K562 (cell line): Measurements from ENCODE around the gene RFC5. TPM values are rescaled to one million over a fixed set of nuclear protein-coding genes. Genes with fewer than 3 reads are reported as not detected.
A peak's percentile ranks its signal among the peaks of the same experiment; 100 is the strongest.

Source experiments
- CREM ChIP-seq: IDR thresholded peaks from 2 replicates; pipeline ENCODE4 v1.6.1; 2014; ENCODE audit warnings: antibody characterized with exemption, low read depth
- DPF2 ChIP-seq: fragments of 450-650 bp; IDR thresholded peaks from 2 replicates; pipeline ENCODE4 v1.6.1; 2016
- FOXJ2 ChIP-seq: fragments of 200-800 bp; sonication (Bioruptor generic); IDR thresholded peaks from 2 replicates; pipeline ENCODE4 v1.6.1; 2016; ENCODE audit warnings: missing genetic modification characterization, missing compliant biosample characterization
- HMBOX1 ChIP-seq: sonication (generic); IDR thresholded peaks from 2 replicates; pipeline ENCODE4 v1.6.1; 2016
- MTF1 ChIP-seq: fragments of 250-450 bp; sonication (Bioruptor Pico); IDR thresholded peaks from 2 replicates; pipeline ENCODE4 v1.9.0; 2021; ENCODE audit warnings: moderate library complexity, mild to moderate bottlenecking, inconsistent platforms, borderline replicate concordance
- PBX2 ChIP-seq, 2 experiments: IDR thresholded peaks in 1 of 2; conservative IDR thresholded peaks in 1 of 2; 2 replicates each; pipeline ENCODE4 v1.6.1; 2016; ENCODE audit warnings: low read depth in 2 of 2, mild to moderate bottlenecking in 1 of 2, missing compliant biosample characterization in 1 of 2, missing genetic modification characterization in 1 of 2, moderate library complexity in 1 of 2
- POLR3A ChIP-seq: IDR thresholded peaks from 2 replicates; pipeline ENCODE4 v1.6.1; 2011; ENCODE audit warnings: borderline replicate concordance, mild to moderate bottlenecking, moderate library complexity; ENCODE audit not compliant: insufficient read length, insufficient read depth; ENCODE audit errors: extremely low read depth
- RBM22 ChIP-seq: fragments of 200-400 bp; formaldehyde crosslinking; IDR thresholded peaks from 2 replicates; pipeline ENCODE4 v1.6.1; 2018; ENCODE audit warnings: low read length, low read depth; ENCODE audit not compliant: poor library complexity, severe bottlenecking
- SMC3 ChIP-seq: conservative IDR thresholded peaks from 2 replicates; pipeline ENCODE4 v1.6.1; 2011; ENCODE audit warnings: low read depth, low read length, improper control_type of control experiment; ENCODE audit not compliant: insufficient read depth
- TBL1XR1 ChIP-seq, 2 experiments: IDR thresholded peaks; 2 replicates each; pipeline ENCODE4 v1.6.1; 2012; ENCODE audit warnings: improper control_type of control experiment in 2 of 2, low read length in 2 of 2, mild to moderate bottlenecking in 1 of 2
- ZBTB26 ChIP-seq: fragments of 450-650 bp; formaldehyde crosslinking; IDR thresholded peaks from 2 replicates; pipeline ENCODE4 v1.4.0; 2022; ENCODE audit warnings: missing genetic modification characterization
- ZEB2 ChIP-seq: fragments of 450-650 bp; IDR thresholded peaks from 2 replicates; pipeline ENCODE4 v1.6.1; 2016
- ZNF232 ChIP-seq: sonication (generic); formaldehyde crosslinking; IDR thresholded peaks from 2 replicates; pipeline ENCODE4 v1.8.0; 2022; ENCODE audit warnings: mild to moderate bottlenecking, missing genetic modification reagents
- ZNF644 ChIP-seq: fragments of 200-800 bp; sonication (Bioruptor generic); IDR thresholded peaks from 2 replicates; pipeline ENCODE4 v1.6.1; 2016; ENCODE audit warnings: low read depth, missing genetic modification characterization, missing compliant biosample characterization
- polyA plus RNA-seq, 8 experiments: library from polyadenylated mRNA; depleted of rRNA in 4 of 8; stranded (reverse) in 5 of 8; unstranded in 3 of 8; fragments of >200 nt; fragmentation: Nextera tagmentation in 2 of 8; fragmentation: Illumina TruSeq in 1 of 8; extraction: Ambion mirVana in 2 of 8; extraction: Trizol in 1 of 8; gene quantifications; 2 replicates each; pipeline versions ENCODE4 v1.2.1 to v1.2.3, GENCODE V29; 2011 to 2014; ENCODE audit warnings: inconsistent platforms in 1 of 8, missing spikeins in 1 of 8
- total RNA-seq, 7 experiments: library from RNA; depleted of rRNA in 6 of 7; stranded (reverse); fragments of >200 nt in 6 of 7; fragmentation: Illumina TruSeq in 2 of 7; extraction: Trizol in 2 of 7; gene quantifications; 2 replicates each; pipeline versions ENCODE4 v1.2.1 to v1.2.3, GENCODE V29; 2011 to 2021; ENCODE audit warnings: low replicate concordance in 1 of 7
- TF ChIP-seq, protein P1 (sequence below): sonication (generic); formaldehyde crosslinking; IDR thresholded peaks from 2 replicates; pipeline ENCODE4 v1.8.1; 2022; ENCODE audit warnings: missing genetic modification reagents
- TF ChIP-seq, protein P2 (sequence below): fragments of 450-650 bp; IDR thresholded peaks from one replicate; pipeline ENCODE4 v1.6.1; 2018; ENCODE audit warnings: mild to moderate bottlenecking, moderate library complexity; ENCODE audit not compliant: partially characterized antibody
- TF ChIP-seq, protein P3 (sequence below): fragments of 250-450 bp; sonication (Bioruptor Pico); IDR thresholded peaks from 2 replicates; pipeline ENCODE4 v1.8.0; 2022; ENCODE audit warnings: inconsistent platforms

Gene RFC5
- total and polyA plus RNA-seq, 9 of the 15 experiments (the other 6 are each of a cell fraction or from before 2014, with no cell fraction given), result 61.8 to 189 (median 92.9) TPM

DNA sequence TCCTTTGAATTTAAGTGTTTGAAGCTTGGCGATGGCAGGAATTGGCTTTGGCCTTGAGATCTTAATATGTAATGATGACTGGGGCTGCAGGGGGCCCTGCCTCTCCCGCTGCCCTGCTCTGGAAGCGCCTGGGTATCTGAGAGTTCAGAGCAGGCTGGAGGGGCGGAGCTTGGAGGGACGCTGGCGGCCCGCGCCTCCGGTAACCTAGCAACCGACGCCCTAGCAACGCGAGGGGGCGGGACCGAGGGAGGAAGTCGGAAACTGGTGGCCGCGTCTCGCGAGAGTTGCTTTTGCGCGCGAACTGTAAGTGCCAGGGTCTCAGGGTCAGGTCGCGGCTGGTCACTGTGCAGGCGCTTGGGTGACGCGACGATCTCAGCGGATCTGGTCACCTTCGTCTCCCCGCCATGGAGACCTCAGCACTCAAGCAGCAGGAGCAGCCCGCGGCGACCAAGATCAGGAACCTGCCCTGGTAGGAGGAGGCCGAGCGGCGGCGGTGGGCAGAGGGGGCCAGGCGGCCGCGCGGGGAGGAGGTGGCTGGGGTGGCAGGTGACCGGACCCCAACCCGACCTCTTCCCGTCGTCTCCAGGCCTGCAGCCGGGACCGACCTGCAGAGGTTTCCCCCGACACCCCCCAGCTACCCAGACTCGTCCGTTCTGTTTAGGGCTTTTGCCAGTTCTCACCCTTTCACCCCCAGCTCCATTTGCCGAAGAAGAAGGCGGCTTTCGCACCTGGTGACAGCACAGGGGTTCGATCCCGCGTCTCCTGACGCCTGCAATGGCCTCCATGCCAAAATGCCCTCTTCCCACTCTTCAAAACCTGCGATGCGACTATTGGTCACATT, at the start of gene RFC5 (continued):
- TF ChIP-seq, protein P1, sequence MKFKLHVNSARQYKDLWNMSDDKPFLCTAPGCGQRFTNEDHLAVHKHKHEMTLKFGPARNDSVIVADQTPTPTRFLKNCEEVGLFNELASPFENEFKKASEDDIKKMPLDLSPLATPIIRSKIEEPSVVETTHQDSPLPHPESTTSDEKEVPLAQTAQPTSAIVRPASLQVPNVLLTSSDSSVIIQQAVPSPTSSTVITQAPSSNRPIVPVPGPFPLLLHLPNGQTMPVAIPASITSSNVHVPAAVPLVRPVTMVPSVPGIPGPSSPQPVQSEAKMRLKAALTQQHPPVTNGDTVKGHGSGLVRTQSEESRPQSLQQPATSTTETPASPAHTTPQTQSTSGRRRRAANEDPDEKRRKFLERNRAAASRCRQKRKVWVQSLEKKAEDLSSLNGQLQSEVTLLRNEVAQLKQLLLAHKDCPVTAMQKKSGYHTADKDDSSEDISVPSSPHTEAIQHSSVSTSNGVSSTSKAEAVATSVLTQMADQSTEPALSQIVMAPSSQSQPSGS (CRISPR knock-in tag), result no peak
- TF ChIP-seq MTF1 (CRISPR knock-in tag), result no peak
- TF ChIP-seq CREM, result peak; percentile 92
- peak; percentile 55; the same call in 1 of the 2 replicates for TF ChIP-seq HMBOX1
- TF ChIP-seq, protein P2, sequence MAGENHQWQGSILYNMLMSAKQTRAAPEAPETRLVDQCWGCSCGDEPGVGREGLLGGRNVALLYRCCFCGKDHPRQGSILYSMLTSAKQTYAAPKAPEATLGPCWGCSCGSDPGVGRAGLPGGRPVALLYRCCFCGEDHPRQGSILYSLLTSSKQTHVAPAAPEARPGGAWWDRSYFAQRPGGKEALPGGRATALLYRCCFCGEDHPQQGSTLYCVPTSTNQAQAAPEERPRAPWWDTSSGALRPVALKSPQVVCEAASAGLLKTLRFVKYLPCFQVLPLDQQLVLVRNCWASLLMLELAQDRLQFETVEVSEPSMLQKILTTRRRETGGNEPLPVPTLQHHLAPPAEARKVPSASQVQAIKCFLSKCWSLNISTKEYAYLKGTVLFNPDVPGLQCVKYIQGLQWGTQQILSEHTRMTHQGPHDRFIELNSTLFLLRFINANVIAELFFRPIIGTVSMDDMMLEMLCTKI, result no peak
- TF ChIP-seq ZEB2, result no peak
- no peak for TF ChIP-seq PBX2 (CRISPR knock-in tag; IDR thresholded peaks at IDR 0.05; ENCODE audit: low read depth)
- no peak for TF ChIP-seq PBX2 (tag; conservative IDR thresholded peaks at IDR 0.05; ENCODE audit: low read depth)
- peak; percentile 99 for TF ChIP-seq RBM22
- TF ChIP-seq FOXJ2, result no peak
- no peak for TF ChIP-seq ZNF644 (tag)
- TF ChIP-seq POLR3A, result no peak
- TF ChIP-seq ZNF232, result no peak
- no peak for TF ChIP-seq DPF2
- TF ChIP-seq, protein P3, sequence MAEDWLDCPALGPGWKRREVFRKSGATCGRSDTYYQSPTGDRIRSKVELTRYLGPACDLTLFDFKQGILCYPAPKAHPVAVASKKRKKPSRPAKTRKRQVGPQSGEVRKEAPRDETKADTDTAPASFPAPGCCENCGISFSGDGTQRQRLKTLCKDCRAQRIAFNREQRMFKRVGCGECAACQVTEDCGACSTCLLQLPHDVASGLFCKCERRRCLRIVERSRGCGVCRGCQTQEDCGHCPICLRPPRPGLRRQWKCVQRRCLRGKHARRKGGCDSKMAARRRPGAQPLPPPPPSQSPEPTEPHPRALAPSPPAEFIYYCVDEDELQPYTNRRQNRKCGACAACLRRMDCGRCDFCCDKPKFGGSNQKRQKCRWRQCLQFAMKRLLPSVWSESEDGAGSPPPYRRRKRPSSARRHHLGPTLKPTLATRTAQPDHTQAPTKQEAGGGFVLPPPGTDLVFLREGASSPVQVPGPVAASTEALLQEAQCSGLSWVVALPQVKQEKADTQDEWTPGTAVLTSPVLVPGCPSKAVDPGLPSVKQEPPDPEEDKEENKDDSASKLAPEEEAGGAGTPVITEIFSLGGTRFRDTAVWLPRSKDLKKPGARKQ, result no peak
- TF ChIP-seq TBL1XR1 (IDR thresholded peaks at IDR 0.05; ENCODE audit: low read length in 2 of 2), result no peak
- TF ChIP-seq ZBTB26, result no peak
- no peak for TF ChIP-seq SMC3
